ENCODE results near the gene SLC22A31. TPM values are rescaled to one million over a fixed set of nuclear protein-coding genes. Genes with fewer than 3 reads are reported as not detected.

SLC22A31 gene
- total and polyA plus RNA-seq, 9 of the 15 experiments (the other 6 are each of a cell fraction or from before 2014, with no cell fraction given): 0.29 to 2.2 (median 0.47) TPM; not detected in 3

GRCh38 chr16:89217388-89218191 is 17.3 kb upstream of the SLC22A31 start, which contains the start of gene ZNF778 (continued):
- TF ChIP-seq ZNF263 (CRISPR knock-in tag; IDR thresholded peaks at IDR 0.05; ENCODE audit: borderline replicate concordance) (peak; percentile 63; the same call in 1 of the 2 replicates), YY1 (IDR thresholded peaks at IDR 0.05; ENCODE audit: borderline replicate concordance in 1 of 3, control insufficient read depth in 1 of 3, extremely low read depth in 1 of 3, insufficient read depth in 3 of 3, insufficient read length in 1 of 3, insufficient replicate concordance in 2 of 3, low read depth in 1 of 3, low read length in 2 of 3) (peak in 2 of 3 experiments; percentile 39 to 51), ATF4 (CRISPR knock-in tag; IDR thresholded peaks at IDR 0.05) (no peak), SMARCA5 (IDR thresholded peaks at IDR 0.05) (no peak), XRCC3 (IDR thresholded peaks at IDR 0.05) (no peak), ZNF512 (tag; IDR thresholded peaks at IDR 0.05) (no peak), MYC (IDR thresholded peaks at IDR 0.05; ENCODE audit: low read depth, low read length) (peak; percentile 45; the same call in 1 of the 2 replicates), MYC (CRISPR knock-in tag; IDR thresholded peaks at IDR 0.05; ENCODE audit: borderline replicate concordance, low read depth) (no peak), POLR2B (IDR thresholded peaks at IDR 0.05; ENCODE audit: low read depth, partially characterized antibody) (peak; percentile 91), NEUROD1 (IDR thresholded peaks at IDR 0.05; ENCODE audit: borderline replicate concordance, low read depth, low read length, partially characterized antibody) (no peak), HNRNPLL (IDR thresholded peaks at IDR 0.05; ENCODE audit: low read depth, low read length, poor library complexity, severe bottlenecking) (peak; percentile 28), CBX1 (IDR thresholded peaks at IDR 0.05; ENCODE audit: low read depth) (peak; percentile 38; the same call in 1 of the 2 replicates), BACH1 (tag; IDR thresholded peaks at IDR 0.05) (no peak), KAT2B (IDR thresholded peaks at IDR 0.05; ENCODE audit: low read depth, low read length) (no peak), PHF8 (IDR thresholded peaks at IDR 0.05; ENCODE audit: borderline replicate concordance, low read length) (peak; percentile 92), STAT5A (IDR thresholded peaks at IDR 0.05; ENCODE audit: borderline replicate concordance, low read length) (no peak), FOXK2 (conservative IDR thresholded peaks at IDR 0.05 in 1 of 2, IDR thresholded peaks at IDR 0.05 in 1 of 2; ENCODE audit: low read depth in 2 of 2) (peak; percentile 57 to 78; a peak in 3 of 4 replicates)
- TF ChIP-seq, protein P1, sequence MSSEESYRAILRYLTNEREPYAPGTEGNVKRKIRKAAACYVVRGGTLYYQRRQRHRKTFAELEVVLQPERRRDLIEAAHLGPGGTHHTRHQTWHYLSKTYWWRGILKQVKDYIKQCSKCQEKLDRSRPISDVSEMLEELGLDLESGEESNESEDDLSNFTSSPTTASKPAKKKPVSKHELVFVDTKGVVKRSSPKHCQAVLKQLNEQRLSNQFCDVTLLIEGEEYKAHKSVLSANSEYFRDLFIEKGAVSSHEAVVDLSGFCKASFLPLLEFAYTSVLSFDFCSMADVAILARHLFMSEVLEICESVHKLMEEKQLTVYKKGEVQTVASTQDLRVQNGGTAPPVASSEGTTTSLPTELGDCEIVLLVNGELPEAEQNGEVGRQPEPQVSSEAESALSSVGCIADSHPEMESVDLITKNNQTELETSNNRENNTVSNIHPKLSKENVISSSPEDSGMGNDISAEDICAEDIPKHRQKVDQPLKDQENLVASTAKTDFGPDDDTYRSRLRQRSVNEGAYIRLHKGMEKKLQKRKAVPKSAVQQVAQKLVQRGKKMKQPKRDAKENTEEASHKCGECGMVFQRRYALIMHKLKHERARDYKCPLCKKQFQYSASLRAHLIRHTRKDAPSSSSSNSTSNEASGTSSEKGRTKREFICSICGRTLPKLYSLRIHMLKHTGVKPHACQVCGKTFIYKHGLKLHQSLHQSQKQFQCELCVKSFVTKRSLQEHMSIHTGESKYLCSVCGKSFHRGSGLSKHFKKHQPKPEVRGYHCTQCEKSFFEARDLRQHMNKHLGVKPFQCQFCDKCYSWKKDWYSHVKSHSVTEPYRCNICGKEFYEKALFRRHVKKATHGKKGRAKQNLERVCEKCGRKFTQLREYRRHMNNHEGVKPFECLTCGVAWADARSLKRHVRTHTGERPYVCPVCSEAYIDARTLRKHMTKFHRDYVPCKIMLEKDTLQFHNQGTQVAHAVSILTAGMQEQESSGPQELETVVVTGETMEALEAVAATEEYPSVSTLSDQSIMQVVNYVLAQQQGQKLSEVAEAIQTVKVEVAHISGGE (CRISPR knock-in tag; IDR thresholded peaks at IDR 0.05): peak; percentile 64 to 93 (median 91); a peak in 4 of 6 replicates
